HepG2 (cell line): ENCODE measurements around the gene GPBP1. TPM values are rescaled to one million over a fixed set of nuclear protein-coding genes. Genes with fewer than 3 reads are reported as not detected.

ENCODE experiments used
- ATF7 ChIP-seq, 2 experiments: fragments of 450-650 bp in 1 of 2; sonication (generic) in 1 of 2; formaldehyde crosslinking in 1 of 2; IDR thresholded peaks; 2 replicates each; pipeline versions ENCODE4 v1.4.0 to v1.6.1; 2016 to 2020; ENCODE audit warnings: antibody characterized with exemption in 1 of 2, mild to moderate bottlenecking in 1 of 2, missing genetic modification reagents in 1 of 2
- CEBPG ChIP-seq: IDR thresholded peaks from 2 replicates; pipeline ENCODE4 v1.6.1; 2016
- HIC2 ChIP-seq: sonication (generic); formaldehyde crosslinking; IDR thresholded peaks from 2 replicates; pipeline ENCODE4 v1.9.0; 2022; ENCODE audit warnings: low read depth, missing genetic modification reagents
- KLF12 ChIP-seq: sonication (generic); formaldehyde crosslinking; IDR thresholded peaks from 2 replicates; pipeline ENCODE4 v1.4.0; 2020; ENCODE audit warnings: missing genetic modification reagents, borderline replicate concordance
- PRDM15 ChIP-seq: sonication (generic); formaldehyde crosslinking; IDR thresholded peaks from 2 replicates; pipeline ENCODE4 v1.4.0; 2020; ENCODE audit warnings: missing genetic modification reagents
- ZC3H13 ChIP-seq: sonication (generic); formaldehyde crosslinking; IDR thresholded peaks from 2 replicates; pipeline ENCODE4 v1.8.1; 2023; ENCODE audit warnings: mild to moderate bottlenecking, missing genetic modification reagents, moderate library complexity
- ZNF260 ChIP-seq: sonication (generic); formaldehyde crosslinking; IDR thresholded peaks from 2 replicates; pipeline ENCODE4 v1.4.0; 2020; ENCODE audit warnings: missing genetic modification reagents, low read depth, mild to moderate bottlenecking, borderline replicate concordance
- ZNF441 ChIP-seq: sonication (generic); formaldehyde crosslinking; IDR thresholded peaks from 2 replicates; pipeline ENCODE4 v1.7.0; 2021; ENCODE audit warnings: missing genetic modification reagents, borderline replicate concordance
- ZNF446 ChIP-seq: sonication (generic); formaldehyde crosslinking; IDR thresholded peaks from 2 replicates; pipeline ENCODE4 v1.5.0; 2020; ENCODE audit warnings: mild to moderate bottlenecking, missing genetic modification reagents
- ZNF513 ChIP-seq: sonication (generic); formaldehyde crosslinking; conservative IDR thresholded peaks from 2 replicates; pipeline ENCODE4 v1.5.0; 2020; ENCODE audit warnings: missing genetic modification reagents
- ZNF773 ChIP-seq: sonication (generic); formaldehyde crosslinking; IDR thresholded peaks from 2 replicates; pipeline ENCODE4 v1.4.0; 2020; ENCODE audit warnings: missing genetic modification reagents, borderline replicate concordance
- ZNF883 ChIP-seq: sonication (generic); formaldehyde crosslinking; IDR thresholded peaks from 2 replicates; pipeline ENCODE4 v1.5.1; 2020; ENCODE audit warnings: mild to moderate bottlenecking, missing genetic modification reagents; ENCODE audit errors: not compliant biosample characterization
- ZSCAN31 ChIP-seq: sonication (generic); formaldehyde crosslinking; IDR thresholded peaks from 2 replicates; pipeline ENCODE4 v1.5.0; 2020; ENCODE audit warnings: low read depth, mild to moderate bottlenecking, missing genetic modification reagents
- polyA plus RNA-seq, 8 experiments: library from polyadenylated mRNA; depleted of rRNA in 3 of 8; stranded (reverse) in 7 of 8; unstranded in 1 of 8; fragments of >200 nt; fragmentation: Illumina TruSeq in 4 of 8; extraction: Trizol in 4 of 8; gene quantifications; 2 replicates each; pipeline versions ENCODE4 v1.2.1 to v1.2.3, GENCODE V29; 2011 to 2016; ENCODE audit warnings: low read depth in 4 of 8, missing spikeins in 1 of 8, mixed read lengths in 1 of 8; ENCODE audit not compliant: insufficient read depth in 1 of 8
- total RNA-seq, 5 experiments: library from RNA; depleted of rRNA; stranded (reverse); fragments of >200 nt; fragmentation: Illumina TruSeq; extraction: Trizol; gene quantifications; 2 replicates each; pipeline ENCODE4 v1.2.3, GENCODE V29; 2016; ENCODE audit warnings: low read depth in 1 of 5
- TF ChIP-seq, protein P1 (sequence below): sonication (generic); formaldehyde crosslinking; conservative IDR thresholded peaks from 2 replicates; pipeline ENCODE4 v1.4.0; 2020; ENCODE audit warnings: mild to moderate bottlenecking, missing genetic modification reagents, moderate library complexity
- TF ChIP-seq, protein P2 (sequence below): sonication (generic); formaldehyde crosslinking; IDR thresholded peaks from 2 replicates; pipeline ENCODE4 v1.5.1; 2020; ENCODE audit warnings: missing genetic modification reagents, mild to moderate bottlenecking, borderline replicate concordance

GPBP1 gene
- total and polyA plus RNA-seq, 2 of the 13 experiments (the other 11 are each of a cell fraction or from before 2014, with no cell fraction given) = 27.1 to 72.2 TPM

DNA sequence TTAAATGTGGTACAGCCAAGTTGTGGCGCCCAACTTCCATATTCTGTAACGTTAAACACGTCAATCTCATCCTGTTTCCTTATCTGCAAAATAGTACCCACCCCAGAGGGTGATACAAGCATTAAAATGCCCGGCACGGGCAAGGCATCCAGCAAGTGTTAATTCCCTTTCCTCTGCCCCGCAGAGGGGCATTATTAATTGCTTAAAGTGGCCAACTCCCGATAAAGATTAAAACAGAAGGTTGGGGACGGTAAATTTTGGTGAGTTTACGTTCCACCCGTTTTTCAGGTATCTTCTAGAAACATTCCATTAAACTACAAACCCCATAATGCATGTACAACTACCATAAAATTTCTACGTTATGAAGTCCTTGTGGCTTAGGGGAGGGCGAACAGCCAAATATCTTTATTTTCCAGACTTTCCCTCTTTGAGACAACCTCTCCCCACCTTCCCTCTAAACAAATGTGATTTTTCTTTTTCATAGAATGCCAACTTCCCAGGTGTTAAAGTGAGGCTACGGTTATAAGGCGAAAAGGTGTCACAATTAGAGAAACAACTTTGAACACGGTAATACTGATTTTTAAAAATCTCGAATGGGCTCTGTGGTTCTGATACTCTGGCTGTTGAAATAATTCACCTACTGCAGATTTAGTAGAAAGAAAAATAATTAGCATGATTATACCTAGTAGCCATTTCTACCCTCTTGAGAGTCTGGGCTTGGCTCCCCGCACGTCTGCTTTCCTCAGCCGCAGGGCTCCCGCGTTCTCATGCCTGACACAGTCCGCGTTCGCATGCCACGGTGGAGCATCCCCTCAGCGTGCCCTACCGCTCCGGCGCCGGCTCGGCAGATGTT is 1.2 kb upstream of the GPBP1 start (continued):
- no peak for TF ChIP-seq PRDM15 (CRISPR knock-in tag)
- TF ChIP-seq, protein P1, sequence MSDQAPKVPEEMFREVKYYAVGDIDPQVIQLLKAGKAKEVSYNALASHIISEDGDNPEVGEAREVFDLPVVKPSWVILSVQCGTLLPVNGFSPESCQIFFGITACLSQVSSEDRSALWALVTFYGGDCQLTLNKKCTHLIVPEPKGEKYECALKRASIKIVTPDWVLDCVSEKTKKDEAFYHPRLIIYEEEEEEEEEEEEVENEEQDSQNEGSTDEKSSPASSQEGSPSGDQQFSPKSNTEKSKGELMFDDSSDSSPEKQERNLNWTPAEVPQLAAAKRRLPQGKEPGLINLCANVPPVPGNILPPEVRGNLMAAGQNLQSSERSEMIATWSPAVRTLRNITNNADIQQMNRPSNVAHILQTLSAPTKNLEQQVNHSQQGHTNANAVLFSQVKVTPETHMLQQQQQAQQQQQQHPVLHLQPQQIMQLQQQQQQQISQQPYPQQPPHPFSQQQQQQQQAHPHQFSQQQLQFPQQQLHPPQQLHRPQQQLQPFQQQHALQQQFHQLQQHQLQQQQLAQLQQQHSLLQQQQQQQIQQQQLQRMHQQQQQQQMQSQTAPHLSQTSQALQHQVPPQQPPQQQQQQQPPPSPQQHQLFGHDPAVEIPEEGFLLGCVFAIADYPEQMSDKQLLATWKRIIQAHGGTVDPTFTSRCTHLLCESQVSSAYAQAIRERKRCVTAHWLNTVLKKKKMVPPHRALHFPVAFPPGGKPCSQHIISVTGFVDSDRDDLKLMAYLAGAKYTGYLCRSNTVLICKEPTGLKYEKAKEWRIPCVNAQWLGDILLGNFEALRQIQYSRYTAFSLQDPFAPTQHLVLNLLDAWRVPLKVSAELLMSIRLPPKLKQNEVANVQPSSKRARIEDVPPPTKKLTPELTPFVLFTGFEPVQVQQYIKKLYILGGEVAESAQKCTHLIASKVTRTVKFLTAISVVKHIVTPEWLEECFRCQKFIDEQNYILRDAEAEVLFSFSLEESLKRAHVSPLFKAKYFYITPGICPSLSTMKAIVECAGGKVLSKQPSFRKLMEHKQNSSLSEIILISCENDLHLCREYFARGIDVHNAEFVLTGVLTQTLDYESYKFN (CRISPR knock-in tag) = no peak
- no peak for TF ChIP-seq KLF12 (CRISPR knock-in tag)
- TF ChIP-seq CEBPG (CRISPR knock-in tag) = no peak
- TF ChIP-seq ZNF883 (CRISPR knock-in tag) = no peak
- no peak for TF ChIP-seq ZNF446 (CRISPR knock-in tag)
- TF ChIP-seq ZNF260 (CRISPR knock-in tag) = no peak
- no peak for TF ChIP-seq ATF7 (IDR thresholded peaks at IDR 0.05)
- no peak for TF ChIP-seq ATF7 (CRISPR knock-in tag; IDR thresholded peaks at IDR 0.05)
- TF ChIP-seq ZNF773 (CRISPR knock-in tag) = no peak
- TF ChIP-seq ZNF441 (CRISPR knock-in tag) = no peak
- TF ChIP-seq, protein P2, sequence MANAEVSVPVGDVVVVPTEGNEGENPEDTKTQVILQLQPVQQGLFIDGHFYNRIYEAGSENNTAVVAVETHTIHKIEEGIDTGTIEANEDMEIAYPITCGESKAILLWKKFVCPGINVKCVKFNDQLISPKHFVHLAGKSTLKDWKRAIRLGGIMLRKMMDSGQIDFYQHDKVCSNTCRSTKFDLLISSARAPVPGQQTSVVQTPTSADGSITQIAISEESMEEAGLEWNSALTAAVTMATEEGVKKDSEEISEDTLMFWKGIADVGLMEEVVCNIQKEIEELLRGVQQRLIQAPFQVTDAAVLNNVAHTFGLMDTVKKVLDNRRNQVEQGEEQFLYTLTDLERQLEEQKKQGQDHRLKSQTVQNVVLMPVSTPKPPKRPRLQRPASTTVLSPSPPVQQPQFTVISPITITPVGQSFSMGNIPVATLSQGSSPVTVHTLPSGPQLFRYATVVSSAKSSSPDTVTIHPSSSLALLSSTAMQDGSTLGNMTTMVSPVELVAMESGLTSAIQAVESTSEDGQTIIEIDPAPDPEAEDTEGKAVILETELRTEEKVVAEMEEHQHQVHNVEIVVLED = no peak
- no peak for TF ChIP-seq ZNF513 (CRISPR knock-in tag)
- 0 out of 2 replicates have a peak, but pooled peaks have one; percentile 46 for TF ChIP-seq ZSCAN31 (CRISPR knock-in tag)
- TF ChIP-seq HIC2 = 0 out of 2 replicates have a peak, but pooled peaks have one; percentile 31
- TF ChIP-seq ZC3H13 (CRISPR knock-in tag) = 0 out of 2 replicates have a peak, but pooled peaks have one; percentile 41
